HepG2 (cell line): ENCODE measurements around the gene GNL3. TPM values are rescaled to one million over a fixed set of nuclear protein-coding genes. Genes with fewer than 3 reads are reported as not detected.

Experiments used
- ATAC-seq: fragments of 200-7000 bp; cut with Tn5 transposase; 3 replicates; pipeline ENCODE4 v1.9.1; 2020; ENCODE audit warnings: mild to moderate bottlenecking, moderate library complexity
- BruUV-seq: library from RNA; stranded (reverse); fragments of 400-500 nt; replicated peaks from 2 replicates; lab custom pipeline; 2021; lab: Mats Ljungman, UMichigan
- CTCF ChIA-PET: fragments of 300-600 bp; formaldehyde crosslinking; extraction: SDS; loops from one replicate; lab custom pipeline; 2021; ENCODE audit warnings: low total read pairs, inconsistent platforms, low intra/inter-chr PET ratio; lab: Yijun Ruan, JAX
- POLR2A ChIA-PET: fragments of 350-600 bp; sonication (Branson Sonifier 250); formaldehyde crosslinking; loops from one replicate; lab custom pipeline; 2020; ENCODE audit warnings: antibody characterized with exemption, inconsistent platforms; lab: Yijun Ruan, JAX
- DNase-seq: peaks from one replicate; pipeline ENCODE4 v3.0.0-alpha.2; 2015; ENCODE audit warnings: low spot score
- FAIRE-seq: peaks from 3 replicates; lab custom pipeline; 2011; peaks lifted over from hg19 to GRCh38; lab: Jason Lieb, UNC
- H2AFZ ChIP-seq: one replicate; pipeline ENCODE4 v1.6.1; 2011; ENCODE audit warnings: low read length, inconsistent platforms
- H3K27ac ChIP-seq: fragments of 300-600 bp; 3 replicates; pipeline ENCODE4 v1.8.0; 2011; ENCODE audit warnings: mixed run types, mild to moderate bottlenecking, mixed read lengths, low read length, inconsistent platforms; ENCODE audit not compliant: insufficient read depth; ENCODE audit errors: extremely low read length
- H3K27me3 ChIP-seq, 2 experiments: fragments of 200-600 bp in 1 of 2; 2 replicates in 1 of 2; 3 replicates in 1 of 2; pipeline versions ENCODE4 v1.6.0 to v1.8.0; 2011; ENCODE audit warnings: low read length in 2 of 2, mild to moderate bottlenecking in 2 of 2, moderate library complexity in 2 of 2, inconsistent platforms in 1 of 2; ENCODE audit not compliant: insufficient read depth in 2 of 2, control insufficient read depth in 1 of 2
- H3K36me3 ChIP-seq, 2 experiments: fragments of 200-600 bp in 1 of 2; replicated peaks in 1 of 2; 2 replicates in 1 of 2; 3 replicates in 1 of 2; pipeline versions ENCODE4 v1.5.1 to v1.8.0; 2011; ENCODE audit warnings: low read length in 2 of 2, inconsistent platforms in 1 of 2; ENCODE audit not compliant: insufficient read depth in 2 of 2, control insufficient read depth in 1 of 2
- H3K4me1 ChIP-seq: 2 replicates; pipeline ENCODE4 v1.5.1; 2012; ENCODE audit warnings: low read length, inconsistent platforms; ENCODE audit not compliant: insufficient read depth
- H3K4me2 ChIP-seq: 2 replicates; pipeline ENCODE4 v1.6.0; 2011; ENCODE audit warnings: low read depth, low read length, inconsistent platforms
- H3K4me3 ChIP-seq, 3 experiments: fragments of 200-600 bp in 1 of 3; sonication (generic), shearing (Covaris generic) in 1 of 3; replicated peaks in 1 of 3; 2 replicates each; pipeline ENCODE4 v1.5.1; 2011 to 2016; ENCODE audit warnings: low read length in 3 of 3, inconsistent platforms in 2 of 3, low read depth in 2 of 3, mild to moderate bottlenecking in 2 of 3, control low read depth in 1 of 3, mixed read lengths in 1 of 3; ENCODE audit not compliant: insufficient read depth in 1 of 3
- H3K79me2 ChIP-seq: one replicate; pipeline ENCODE4 v1.6.1; 2011; ENCODE audit warnings: low read length, inconsistent platforms; ENCODE audit not compliant: insufficient read depth
- H3K9ac ChIP-seq: 2 replicates; pipeline ENCODE4 v1.6.0; 2011; ENCODE audit warnings: mild to moderate bottlenecking, low read depth, low read length, inconsistent platforms; ENCODE audit not compliant: insufficient read depth
- H3K9me3 ChIP-seq: 2 replicates; pipeline ENCODE4 v1.5.1; 2012; ENCODE audit warnings: mild to moderate bottlenecking, low read length
- H4K20me1 ChIP-seq: 2 replicates; pipeline ENCODE4 v1.6.0; 2011; ENCODE audit warnings: inconsistent platforms, mild to moderate bottlenecking, low read length, moderate library complexity; ENCODE audit not compliant: insufficient read depth
- BRCA1 ChIP-seq: sonication (generic); formaldehyde crosslinking; IDR thresholded peaks from 2 replicates; pipeline ENCODE4 v1.4.0; 2020; ENCODE audit warnings: missing genetic modification reagents
- FOXO1 ChIP-seq: sonication (generic); formaldehyde crosslinking; IDR thresholded peaks from 2 replicates; pipeline ENCODE4 v1.4.0; 2020; ENCODE audit warnings: missing genetic modification reagents
- HNF4A ChIP-seq: sonication (generic); formaldehyde crosslinking; IDR thresholded peaks from 2 replicates; pipeline ENCODE4 v1.4.0; 2020; ENCODE audit warnings: missing genetic modification reagents
- MAFK ChIP-seq, 2 experiments: IDR thresholded peaks in 1 of 2; conservative IDR thresholded peaks in 1 of 2; 2 replicates each; pipeline ENCODE4 v1.6.1; 2011; ENCODE audit warnings: improper control_type of control experiment in 2 of 2, low read length in 2 of 2
- PHF20 ChIP-seq: sonication (generic); formaldehyde crosslinking; IDR thresholded peaks from 2 replicates; pipeline ENCODE4 v1.5.0; 2020; ENCODE audit warnings: mild to moderate bottlenecking, missing genetic modification reagents
- ZNF205 ChIP-seq: IDR thresholded peaks from 2 replicates; pipeline ENCODE4 v1.6.1; 2018; ENCODE audit warnings: missing biosample characterization, missing genetic modification reagents
- ZNF446 ChIP-seq: sonication (generic); formaldehyde crosslinking; IDR thresholded peaks from 2 replicates; pipeline ENCODE4 v1.5.0; 2020; ENCODE audit warnings: mild to moderate bottlenecking, missing genetic modification reagents
- WGBS: methylation state at CpG from one replicate; pipeline ENCODE4 v1.1.6; 2017; ENCODE audit warnings: low lambda C conversion rate; 5-methylcytosine and 5-hydroxymethylcytosine counted together
- in situ Hi-C: cut with HindIII; loops from 2 replicates; pipeline ENCODE4 v1.10.0; 2017; ENCODE audit warnings: low pct_unique_long_range_greater_than_20kb; ENCODE audit not compliant: extremely low pct_ligation_motif_present
- intact Hi-C: fragments of 100-400 bp; cut with micrococcal nuclease; formaldehyde crosslinking; loops from one replicate; pipeline ENCODE4 v1.10.0; 2022; ENCODE audit not compliant: unreplicated experiment
- polyA plus RNA-seq, 8 experiments: library from polyadenylated mRNA; depleted of rRNA in 3 of 8; stranded (reverse) in 7 of 8; unstranded in 1 of 8; fragments of >200 nt; fragmentation: Illumina TruSeq in 4 of 8; extraction: Trizol in 4 of 8; gene quantifications; 2 replicates each; pipeline versions ENCODE4 v1.2.1 to v1.2.3, GENCODE V29; 2011 to 2016; ENCODE audit warnings: low read depth in 4 of 8, missing spikeins in 1 of 8, mixed read lengths in 1 of 8; ENCODE audit not compliant: insufficient read depth in 1 of 8
- total RNA-seq, 5 experiments: library from RNA; depleted of rRNA; stranded (reverse); fragments of >200 nt; fragmentation: Illumina TruSeq; extraction: Trizol; gene quantifications; 2 replicates each; pipeline ENCODE4 v1.2.3, GENCODE V29; 2016; ENCODE audit warnings: low read depth in 1 of 5

GNL3 gene
- total and polyA plus RNA-seq, 2 of the 13 experiments (the other 11 are each of a cell fraction or from before 2014, with no cell fraction given): 129 to 257 TPM

DNA sequence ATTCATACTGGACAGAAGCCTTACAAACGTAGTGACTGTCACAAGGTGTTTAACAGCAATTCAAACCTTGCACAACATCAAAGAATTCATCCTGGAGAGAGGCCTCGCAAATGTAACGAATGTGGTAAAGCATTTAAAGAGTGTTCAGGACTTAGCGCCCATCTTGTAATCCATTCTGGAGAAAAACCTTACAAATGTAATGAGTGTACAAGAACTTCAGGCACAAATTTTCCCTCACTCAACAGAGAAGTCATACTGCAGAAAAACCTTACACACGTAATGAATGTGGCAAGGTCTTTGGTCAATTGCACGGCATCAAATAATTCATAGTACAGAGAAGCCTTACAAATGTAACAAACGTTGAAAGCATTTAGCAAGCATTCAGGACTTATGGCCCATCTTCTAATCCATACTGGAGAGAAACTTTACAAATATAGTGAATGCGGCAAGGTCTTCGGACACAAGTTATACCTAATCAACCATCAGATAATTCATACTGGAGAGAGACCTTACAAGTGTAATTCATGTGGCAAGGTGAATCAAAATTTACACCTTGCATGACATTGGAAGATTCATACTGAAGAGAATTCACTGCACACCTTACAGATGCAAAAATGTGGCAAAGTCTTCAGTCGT, 47.5 kb downstream of the GNL3 start (continued):
- TF ChIP-seq MAFK (conservative IDR thresholded peaks at IDR 0.05 in 1 of 2, IDR thresholded peaks at IDR 0.05 in 1 of 2; ENCODE audit: low read length in 2 of 2): no peak
- TF ChIP-seq BRCA1 (CRISPR knock-in tag): no peak
- no peak for TF ChIP-seq ZNF205 (CRISPR knock-in tag)
- no peak for TF ChIP-seq PHF20 (CRISPR knock-in tag)
- no peak for TF ChIP-seq FOXO1
- TF ChIP-seq, all 625 proteins: peak for 0

- peaks cover 10 to 48% of the 10 kb centered on the region in 2 experiments for H3K36me3 ChIP-seq
- H3K9ac ChIP-seq: no peak overlapping the region
- ChIA-PET CTCF (no interaction called here), POLR2A (no interaction called here)
- DNase-seq (no peak), ATAC-seq (no peak), FAIRE-seq (peak; percentile 36)
- H3K4me2 ChIP-seq: no peak overlapping the region
- no peaks in the 10 kb centered on the region for H4K20me1 ChIP-seq
- TF ChIP-seq HNF4A (CRISPR knock-in tag) (peak; percentile 42; the same call in 1 of the 2 replicates), ZNF446 (CRISPR knock-in tag) (no peak)
- BruUV-seq: no TSS peak
- peak overlapping the region; percentile 27 for H3K27ac ChIP-seq
- no peaks in the 10 kb centered on the region for H3K9me3 ChIP-seq
- 11% methylated on average over 1 of the region's 1 CpG for WGBS
- H3K79me2 ChIP-seq: no peaks in the 10 kb centered on the region
- H2AFZ ChIP-seq: no peak overlapping the region
- no peak overlapping the region for H3K4me3 ChIP-seq
- in situ Hi-C loops: no loop called here
- intact Hi-C loops: loop anchor here (10.0 kb wide), 1 partner anchor 335 kb away; no protein-coding TSS in a partner anchor
- H3K4me1 ChIP-seq: peaks cover 30% of the 10 kb centered on the region
- H3K27me3 ChIP-seq: no peaks in the 10 kb centered on the region
These were observed 53.9 kb downstream of the GNL3 start for GRCh38 chr3:52739730-52740129.
